ENCODE results near the gene C10orf71. TPM values are rescaled to one million over a fixed set of nuclear protein-coding genes. Genes with fewer than 3 reads are reported as not detected.

C10orf71 gene
- total and polyA plus RNA-seq, 12 donors: 0.08 to 0.10 TPM; not detected in 10

DNA sequence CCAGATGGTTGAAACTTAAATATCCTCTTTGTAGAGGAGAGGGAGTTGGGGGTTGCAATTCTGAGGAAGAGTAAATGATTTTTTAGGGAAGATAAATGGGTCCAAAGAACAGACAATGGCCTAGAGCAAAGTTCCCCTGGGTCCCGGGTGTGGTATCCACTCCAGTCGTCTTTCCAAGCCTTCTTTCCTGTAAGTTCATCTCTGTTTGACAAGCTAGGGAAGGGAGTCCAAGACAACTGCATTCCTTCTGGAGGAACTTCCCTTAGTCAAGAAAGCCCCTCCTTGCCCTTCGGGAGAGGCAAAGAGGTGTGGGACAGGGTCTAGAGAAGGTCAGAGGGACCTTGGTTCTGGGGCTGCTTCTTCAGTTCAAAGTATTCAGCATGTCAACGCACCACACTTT lies 33.4 kb downstream of the C10orf71 start:
- 70 to 80% (median 75%) methylated on average over 4 of the region's 4 CpGs for WGBS, 4 donors

DNA sequence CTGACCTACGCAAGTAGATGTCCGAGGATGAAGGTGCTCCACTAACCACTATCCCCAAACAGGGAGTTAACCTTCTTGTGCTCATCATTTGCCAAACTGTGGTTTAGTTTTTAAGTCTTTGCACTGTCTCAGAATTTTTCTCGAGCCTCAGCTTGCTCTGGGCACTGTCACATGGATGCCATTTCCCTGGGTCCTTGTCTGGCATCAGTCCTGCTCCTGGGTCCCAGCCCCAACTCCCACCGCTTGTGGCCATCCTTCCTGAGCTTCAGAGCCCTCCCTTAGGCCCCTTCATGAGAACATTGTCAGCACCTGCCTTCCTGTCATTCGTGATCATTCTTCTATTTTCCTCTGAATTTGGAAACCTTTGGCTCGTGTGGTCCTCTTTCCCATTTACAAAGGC lies 33.8 kb downstream of the C10orf71 start:
- Histone ChIP-seq H3K36me3 (replicated peaks in 1 of 2) (no peaks in the 10 kb centered on the region), H3K4me1 (replicated peaks in 1 of 2) (no peaks in the 10 kb centered on the region), H3K9me3 (replicated peaks in 1 of 3) (no peaks in the 10 kb centered on the region), H3K27ac (no peak overlapping the region), H3K27me3 (no peaks in the 10 kb centered on the region), H3K4me3 (no peak overlapping the region)
- DNase-seq: no peak
- no peak for TF ChIP-seq POLR2A (IDR thresholded peaks at IDR 0.05)
- TF ChIP-seq, protein P1, sequence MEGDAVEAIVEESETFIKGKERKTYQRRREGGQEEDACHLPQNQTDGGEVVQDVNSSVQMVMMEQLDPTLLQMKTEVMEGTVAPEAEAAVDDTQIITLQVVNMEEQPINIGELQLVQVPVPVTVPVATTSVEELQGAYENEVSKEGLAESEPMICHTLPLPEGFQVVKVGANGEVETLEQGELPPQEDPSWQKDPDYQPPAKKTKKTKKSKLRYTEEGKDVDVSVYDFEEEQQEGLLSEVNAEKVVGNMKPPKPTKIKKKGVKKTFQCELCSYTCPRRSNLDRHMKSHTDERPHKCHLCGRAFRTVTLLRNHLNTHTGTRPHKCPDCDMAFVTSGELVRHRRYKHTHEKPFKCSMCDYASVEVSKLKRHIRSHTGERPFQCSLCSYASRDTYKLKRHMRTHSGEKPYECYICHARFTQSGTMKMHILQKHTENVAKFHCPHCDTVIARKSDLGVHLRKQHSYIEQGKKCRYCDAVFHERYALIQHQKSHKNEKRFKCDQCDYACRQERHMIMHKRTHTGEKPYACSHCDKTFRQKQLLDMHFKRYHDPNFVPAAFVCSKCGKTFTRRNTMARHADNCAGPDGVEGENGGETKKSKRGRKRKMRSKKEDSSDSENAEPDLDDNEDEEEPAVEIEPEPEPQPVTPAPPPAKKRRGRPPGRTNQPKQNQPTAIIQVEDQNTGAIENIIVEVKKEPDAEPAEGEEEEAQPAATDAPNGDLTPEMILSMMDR (IDR thresholded peaks at IDR 0.05): no peak
- WGBS, 4 donors: 73 to 86% (median 84%) methylated on average over 6 of the region's 6 CpGs
- intact Hi-C loops (cut with DNase I): no loop called here

More for the DNA sequence above, 33.4 kb downstream of the C10orf71 start:
- intact Hi-C loops (cut with DNase I): no loop called here
- no peak overlapping the region for H3K4me3 ChIP-seq
- DNase-seq: no peak
- no peaks in the 10 kb centered on the region for H3K4me1 ChIP-seq (replicated peaks in 1 of 2)
- no peaks in the 10 kb centered on the region for H3K36me3 ChIP-seq (replicated peaks in 1 of 2)
- no peak overlapping the region for H3K27ac ChIP-seq
- H3K27me3 ChIP-seq: no peaks in the 10 kb centered on the region
- no peaks in the 10 kb centered on the region for H3K9me3 ChIP-seq (replicated peaks in 1 of 3)
- no peak for TF ChIP-seq POLR2A (IDR thresholded peaks at IDR 0.05)
- TF ChIP-seq, protein P1 (IDR thresholded peaks at IDR 0.05): no peak

DNA sequence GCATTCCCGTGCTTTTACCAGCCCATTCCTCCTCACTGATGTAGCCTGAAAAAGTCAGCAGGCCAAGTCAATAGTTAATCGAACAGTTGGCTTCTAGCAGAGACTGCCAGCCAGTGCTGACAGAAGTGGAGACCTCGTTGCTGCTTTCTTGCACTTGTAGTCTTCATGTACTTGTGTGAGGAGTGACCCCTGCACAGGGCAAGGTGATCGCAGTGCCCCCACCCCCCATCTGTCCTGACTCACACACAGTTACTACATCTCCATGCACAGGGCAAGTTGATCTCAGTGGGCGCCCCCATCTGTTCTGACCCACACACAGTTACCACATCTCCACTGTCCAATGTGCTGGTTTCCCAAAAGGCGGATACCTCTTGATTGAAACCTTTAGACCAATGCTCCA lies 34.2 kb downstream of the C10orf71 start:
- intact Hi-C loops (cut with DNase I): no loop called here
- Histone ChIP-seq H3K27ac (no peak overlapping the region), H3K4me1 (replicated peaks in 1 of 2) (no peaks in the 10 kb centered on the region), H3K4me3 (no peak overlapping the region), H3K36me3 (replicated peaks in 1 of 2) (no peaks in the 10 kb centered on the region), H3K9me3 (replicated peaks in 1 of 3) (no peaks in the 10 kb centered on the region), H3K27me3 (no peaks in the 10 kb centered on the region)
- DNase-seq: no peak
- WGBS, 4 donors: 82 to 87% (median 83%) methylated on average over 5 to 6 of the region's 6 CpGs
- TF ChIP-seq, protein P1 (IDR thresholded peaks at IDR 0.05): no peak
- no peak for TF ChIP-seq POLR2A (IDR thresholded peaks at IDR 0.05)

DNA sequence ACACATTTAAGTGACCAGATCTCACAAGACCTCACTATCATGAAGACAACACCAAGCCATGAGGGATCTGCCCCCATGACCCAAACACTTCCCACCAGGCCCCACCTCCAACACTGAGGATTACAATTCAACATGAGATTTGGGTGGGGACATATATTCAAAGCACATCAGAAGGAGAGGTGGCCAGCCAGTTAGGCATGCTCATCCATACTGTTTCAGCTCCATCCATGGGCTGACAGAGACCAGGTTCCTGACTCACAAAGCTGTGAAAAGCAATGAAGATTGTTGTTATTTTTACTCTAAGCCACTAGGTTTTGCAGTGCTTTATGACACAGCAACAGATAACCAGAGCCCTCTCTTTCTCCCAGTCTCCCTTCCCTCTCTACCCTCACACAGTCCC lies 36.0 kb downstream of the C10orf71 start:
- Histone ChIP-seq H3K9me3 (replicated peaks in 1 of 3) (no peaks in the 10 kb centered on the region), H3K4me3 (no peak overlapping the region), H3K27me3 (no peaks in the 10 kb centered on the region), H3K4me1 (replicated peaks in 1 of 2) (no peaks in the 10 kb centered on the region), H3K36me3 (replicated peaks in 1 of 2) (no peaks in the 10 kb centered on the region), H3K27ac (no peak overlapping the region)
- no peak for TF ChIP-seq POLR2A (IDR thresholded peaks at IDR 0.05)
- no peak for DNase-seq
- intact Hi-C loops (cut with DNase I): no loop called here

DNA sequence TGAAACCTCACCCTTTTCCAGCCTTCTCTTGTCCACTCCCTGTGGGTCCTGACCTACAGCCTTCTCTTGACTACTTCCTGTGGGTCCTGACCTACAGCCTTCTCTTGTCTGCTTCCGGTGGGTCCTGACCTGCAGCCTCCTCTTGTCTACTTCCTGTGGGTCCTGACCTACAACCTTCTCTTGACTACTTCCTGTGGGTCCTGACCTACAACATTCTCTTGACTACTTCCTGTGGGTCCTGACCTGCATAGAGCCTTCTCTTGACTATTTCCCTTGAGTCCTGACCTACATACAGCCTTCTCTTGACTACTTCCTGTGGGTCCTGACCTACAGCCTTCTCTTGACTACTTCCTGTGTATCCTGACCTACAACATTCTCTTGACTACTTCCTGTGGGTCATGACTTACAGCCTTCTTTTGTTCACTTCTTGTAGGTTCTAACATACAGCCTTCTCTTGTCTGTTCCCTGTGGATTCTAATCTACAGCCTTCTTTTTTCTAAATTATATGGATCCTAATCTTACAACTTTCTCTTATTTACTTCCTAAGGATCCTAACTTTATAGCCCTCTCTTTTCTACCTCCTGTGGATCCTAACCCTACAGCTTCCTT lies 36.5 kb downstream of the C10orf71 start:
- intact Hi-C loops (cut with DNase I): no loop called here
- TF ChIP-seq POLR2A (IDR thresholded peaks at IDR 0.05): no peak
- TF ChIP-seq, protein P1 (IDR thresholded peaks at IDR 0.05): no peak
- 61 to 78% (median 68%) methylated on average over 1 of the region's 1 CpG for WGBS, 4 donors

More for the DNA sequence above, 36.5 kb downstream of the C10orf71 start:
- Histone ChIP-seq H3K36me3 (replicated peaks in 1 of 2) (no peaks in the 10 kb centered on the region), H3K4me1 (replicated peaks in 1 of 2) (no peaks in the 10 kb centered on the region), H3K4me3 (no peak overlapping the region), H3K27ac (no peak overlapping the region), H3K9me3 (replicated peaks in 1 of 3) (no peaks in the 10 kb centered on the region), H3K27me3 (no peaks in the 10 kb centered on the region)
- no peak for DNase-seq
